Measurements from ENCODE around the gene UTP25. TPM values are rescaled to one million over a fixed set of nuclear protein-coding genes. Genes with fewer than 3 reads are reported as not detected.
"Not testable (repeated sequence)": the region's sequence is repeated elsewhere in the genome, so short reads cannot be mapped to it uniquely, and the experiment has no call there.

The UTP25 gene
- total and polyA plus RNA-seq, 5 experiments from 2014 or later = 3.0 to 15.6 (median 5.6) TPM

DNA sequence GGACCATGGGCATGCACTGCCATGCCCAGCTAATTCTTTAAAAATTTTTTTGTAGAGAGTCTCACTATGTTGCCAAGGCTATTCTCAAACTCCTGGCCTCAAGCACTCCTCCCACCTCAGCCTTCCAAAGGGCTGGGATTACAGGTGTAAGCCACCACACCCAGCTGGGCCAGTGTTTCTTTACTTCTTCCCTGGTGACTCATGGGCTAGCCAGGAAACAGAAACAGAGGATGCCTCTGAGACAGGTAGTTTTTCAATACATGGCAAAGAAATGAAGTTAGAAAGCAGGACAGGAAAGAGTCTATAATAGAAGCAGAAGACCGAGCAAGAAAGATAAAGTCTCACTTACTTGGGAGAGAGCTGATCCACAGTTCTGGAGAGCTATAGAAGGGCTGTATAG is 35.9 kb upstream of the UTP25 start:
- peak overlapping the region in 1 of 10 donors; percentile 66 for H3K27ac Mint-ChIP-seq
- peaks cover 0 to 5% (median 0%) of the 10 kb centered on the region in 9 donors for H3K9me3 Mint-ChIP-seq
- H3K4me3 Mint-ChIP-seq = no peak overlapping the region
- H3K4me1 Mint-ChIP-seq = no peaks in the 10 kb centered on the region
- ATAC-seq (no peak), DNase-seq (no peak)
- H3K27me3 Mint-ChIP-seq = peaks cover 0 to 52% (median 7%) of the 10 kb centered on the region in 5 donors
- POLR2A ChIA-PET = interaction anchor here (1.9 kb wide), 1 partner anchor 10 kb away, joined by 6 read pairs; no protein-coding TSS in a partner anchor
- peaks cover 0 to 38% (median 20%) of the 10 kb centered on the region in 3 donors for H3K36me3 Mint-ChIP-seq

DNA sequence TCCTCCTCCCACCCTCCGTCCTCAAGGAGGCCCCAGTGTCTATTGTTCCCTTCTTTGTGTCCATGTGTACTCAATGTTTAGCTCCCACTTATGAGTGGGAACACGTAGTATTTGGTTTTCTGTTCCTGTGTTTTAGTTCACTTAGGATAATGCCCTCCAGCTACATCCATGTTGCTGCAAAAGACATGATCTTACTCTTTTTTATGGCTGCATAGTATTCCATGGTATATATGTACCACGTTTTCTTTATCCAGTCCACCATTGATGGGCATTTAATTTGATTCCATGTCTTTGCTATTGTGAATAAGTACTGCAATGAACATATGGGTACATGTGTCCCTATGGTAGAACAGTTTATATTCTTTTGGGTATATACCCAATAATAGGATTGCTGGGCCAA is 34.1 kb upstream of the UTP25 start:
- peaks cover 0 to 44% (median 5%) of the 10 kb centered on the region in 5 donors for H3K27me3 Mint-ChIP-seq
- H3K4me1 Mint-ChIP-seq, DNase-seq, ATAC-seq, H3K4me3 Mint-ChIP-seq, H3K27ac Mint-ChIP-seq, H3K9me3 Mint-ChIP-seq: not testable (repeated sequence)
- POLR2A ChIA-PET = interaction anchor here (1.3 kb wide), 1 partner anchor 11 kb away, joined by 3 read pairs; no protein-coding TSS in a partner anchor
- peaks cover 0 to 37% (median 20%) of the 10 kb centered on the region in 3 donors for H3K36me3 Mint-ChIP-seq

GRCh38 chr1:209797978-209798639 is 29.7 kb upstream of the UTP25 start:
- Mint-ChIP-seq H3K4me1 (no peaks in the 10 kb centered on the region), H3K27ac (peak overlapping the region in 1 of 10 donors; percentile 22), H3K4me3 (no peak overlapping the region), H3K27me3 (peaks cover 0 to 28% (median 3%) of the 10 kb centered on the region in 5 donors), H3K9me3 (peaks cover 0 to 5% (median 0%) of the 10 kb centered on the region in 9 donors), H3K36me3 (peaks cover 0 to 15% (median 10%) of the 10 kb centered on the region in 3 donors)
- POLR2A ChIA-PET = interaction anchor here (1.2 kb wide), 1 partner anchor 14 kb away, joined by 4 read pairs; the partner anchor contains the start of gene C1orf74
- no peak for DNase-seq
- no peak for ATAC-seq

DNA sequence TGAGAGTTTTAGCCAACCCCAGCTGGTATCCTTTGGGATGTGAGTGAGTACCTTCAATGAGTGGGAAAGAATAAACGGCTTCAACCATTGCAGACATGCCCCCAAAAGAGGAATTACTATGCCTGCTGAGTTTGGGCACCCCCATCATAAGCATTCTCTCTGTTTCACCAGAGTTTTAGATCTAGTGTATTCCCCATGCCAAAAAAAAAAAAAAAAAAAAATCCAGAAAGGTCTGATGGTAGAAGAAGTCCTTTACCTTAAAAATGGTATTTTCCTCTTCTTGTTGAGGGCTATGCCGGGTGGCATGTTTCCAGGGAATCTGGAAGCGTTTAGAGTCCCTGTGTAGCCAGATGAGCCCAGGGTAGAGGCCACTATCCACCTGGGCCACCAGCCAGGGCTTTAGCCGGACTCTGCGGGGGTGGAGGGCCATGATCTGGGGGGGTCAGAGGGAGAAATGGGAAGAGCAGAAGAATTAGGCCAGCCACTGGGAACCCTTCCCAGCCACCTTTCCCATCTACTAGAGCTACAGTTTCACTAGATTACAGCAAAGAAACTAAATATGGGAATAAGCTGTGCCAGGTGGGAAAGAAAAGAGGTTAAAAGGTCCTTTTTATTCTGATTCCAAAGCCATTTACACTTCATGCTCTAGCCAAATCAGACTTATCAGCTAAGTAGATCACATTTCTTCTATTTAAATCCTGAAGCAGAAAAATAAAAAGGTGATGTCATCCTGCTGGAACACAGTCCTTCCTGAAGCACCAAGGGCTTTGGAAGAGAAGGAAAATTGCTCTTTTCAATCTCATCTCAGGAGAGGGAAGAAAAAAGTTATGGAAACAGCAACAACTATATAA is 26.6 kb upstream of the UTP25 start:
- Mint-ChIP-seq H3K4me1 (peaks cover 5 to 13% (median 8%) of the 10 kb centered on the region in 4 donors), H3K27ac (no peak overlapping the region), H3K36me3 (peaks cover 0 to 4% (median 0%) of the 10 kb centered on the region in 3 donors), H3K4me3 (no peak overlapping the region), H3K9me3 (no peaks in the 10 kb centered on the region), H3K27me3 (peaks cover 0 to 14% (median 7%) of the 10 kb centered on the region in 5 donors)
- DNase-seq (no peak), ATAC-seq (no peak)
- POLR2A ChIA-PET = interaction anchor here (0.7 to 2.3 kb wide), 2 partner anchors 9 to 16 kb away, joined by 3 to 6 read pairs; no protein-coding TSS in a partner anchor

DNA sequence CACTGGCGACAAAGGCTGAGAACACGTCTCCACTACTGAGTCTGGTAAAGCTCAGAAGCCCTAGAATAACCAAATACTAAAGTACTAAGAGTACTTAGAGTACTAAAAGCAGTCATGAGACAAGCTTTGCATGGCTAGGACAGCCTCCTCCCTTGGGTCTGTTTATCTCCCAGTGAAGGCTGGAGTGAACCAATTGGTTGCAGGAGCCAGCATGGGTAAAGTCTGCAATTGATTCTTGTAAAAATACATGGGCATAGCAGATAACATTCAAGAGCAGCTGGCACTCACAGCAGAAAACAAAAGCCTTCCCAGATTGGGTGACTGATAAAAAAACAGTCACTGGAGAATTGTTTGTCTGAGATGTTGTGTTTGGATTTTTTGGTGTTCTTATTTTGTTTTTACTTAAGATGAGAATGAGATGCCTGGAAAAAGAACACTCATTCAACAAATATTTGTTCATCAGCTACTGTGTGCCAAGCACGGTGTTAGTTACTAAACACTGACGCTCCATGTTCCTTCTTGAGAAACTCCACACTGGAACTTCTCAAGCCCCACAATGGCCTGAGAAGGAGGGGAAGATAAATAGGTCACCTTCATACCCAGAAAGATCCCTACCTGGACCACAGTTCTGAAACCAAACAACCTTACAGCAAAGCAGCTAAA is 25.5 kb upstream of the UTP25 start:
- peaks cover 6 to 15% (median 12%) of the 10 kb centered on the region in 4 donors for H3K4me1 Mint-ChIP-seq
- H3K4me3 Mint-ChIP-seq = no peak overlapping the region
- no peak overlapping the region for H3K27ac Mint-ChIP-seq

DNA sequence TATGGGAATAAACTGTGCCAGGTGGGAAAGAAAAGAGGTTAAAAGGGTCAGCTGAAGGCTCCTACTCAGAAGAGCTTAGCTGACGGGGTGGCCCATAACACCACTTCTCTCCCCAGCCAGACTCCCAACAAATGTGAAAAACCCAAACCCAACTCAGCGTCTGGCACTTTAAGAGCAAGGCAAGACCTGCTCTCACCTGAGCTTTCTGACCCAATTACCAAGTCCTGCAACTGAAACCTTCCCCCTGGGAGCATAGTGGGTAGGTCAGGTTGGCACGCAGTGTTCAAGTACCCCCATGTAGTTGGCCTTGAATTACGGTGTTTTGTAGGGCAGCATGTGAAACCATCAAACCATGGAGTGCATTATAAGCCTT is 25.0 kb upstream of the UTP25 start:
- DNase-seq = no peak
- POLR2A ChIA-PET = interaction anchor here (2.3 kb wide), 1 partner anchor 10 kb away, joined by 6 read pairs; no protein-coding TSS in a partner anchor

More for the DNA sequence above, 25.5 kb upstream of the UTP25 start:
- Mint-ChIP-seq H3K36me3 (peaks cover 0 to 3% (median 0%) of the 10 kb centered on the region in 3 donors), H3K9me3 (no peaks in the 10 kb centered on the region), H3K27me3 (peaks cover 0 to 14% (median 8%) of the 10 kb centered on the region in 5 donors)
- POLR2A ChIA-PET = interaction anchor here (2.3 kb wide), 1 partner anchor 10 kb away, joined by 6 read pairs; no protein-coding TSS in a partner anchor
- DNase-seq (no peak), ATAC-seq (no peak)

DNA sequence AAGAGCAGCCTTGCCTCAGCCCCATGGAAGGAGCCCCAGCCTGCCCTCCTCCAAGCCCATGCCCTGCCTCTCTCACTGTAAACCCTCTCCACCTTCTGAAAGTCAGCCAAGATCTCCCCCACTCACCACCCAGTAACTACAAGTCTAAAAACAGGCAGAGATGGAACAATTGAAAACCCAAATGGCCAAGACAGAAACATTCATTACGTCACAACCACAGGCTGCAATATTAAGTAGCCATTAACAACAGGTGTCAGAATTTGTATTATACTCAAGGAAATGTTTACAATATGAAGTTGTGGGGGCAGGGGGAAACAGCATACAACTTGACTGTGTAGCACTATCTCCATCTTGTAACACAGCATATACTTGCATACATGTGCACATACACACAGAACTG is 24.2 kb upstream of the UTP25 start:
- H3K27ac Mint-ChIP-seq = no peak overlapping the region
- no peak for DNase-seq
- ATAC-seq = no peak
- H3K9me3 Mint-ChIP-seq = no peaks in the 10 kb centered on the region
- peaks cover 6 to 15% (median 12%) of the 10 kb centered on the region in 4 donors for H3K4me1 Mint-ChIP-seq
- POLR2A ChIA-PET = no interaction called here
- H3K27me3 Mint-ChIP-seq = peaks cover 0 to 14% (median 8%) of the 10 kb centered on the region in 5 donors
- H3K4me3 Mint-ChIP-seq = no peak overlapping the region
- H3K36me3 Mint-ChIP-seq = no peaks in the 10 kb centered on the region

More for the DNA sequence above, 25.0 kb upstream of the UTP25 start:
- Mint-ChIP-seq H3K27me3 (peaks cover 0 to 14% (median 8%) of the 10 kb centered on the region in 5 donors), H3K36me3 (peaks cover 0 to 3% (median 0%) of the 10 kb centered on the region in 3 donors), H3K9me3 (no peaks in the 10 kb centered on the region), H3K4me3 (no peak overlapping the region), H3K4me1 (peaks cover 6 to 15% (median 12%) of the 10 kb centered on the region in 4 donors), H3K27ac (no peak overlapping the region)
- no peak for ATAC-seq

DNA sequence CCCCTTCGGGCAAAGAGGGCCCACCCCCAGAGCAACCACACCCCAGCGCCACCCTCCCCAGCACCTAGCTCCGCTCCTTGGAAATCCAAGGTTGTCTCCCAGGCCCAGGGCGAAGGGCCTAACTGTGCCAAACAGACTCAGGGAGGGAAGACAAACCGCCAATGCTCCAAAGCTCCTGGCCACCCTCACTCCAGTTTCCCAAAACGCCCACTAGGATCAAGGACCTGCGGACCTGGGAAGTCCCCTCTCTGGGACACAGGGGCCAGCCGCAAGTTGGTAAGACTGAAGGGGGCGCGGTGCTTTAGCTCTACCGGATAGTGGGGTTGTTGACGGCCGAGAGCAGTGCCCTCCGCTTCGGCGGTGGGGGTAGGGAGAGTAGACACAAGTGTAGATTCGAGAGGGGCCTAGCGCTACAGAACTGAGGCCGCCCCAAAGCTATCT is 22.4 kb upstream of the UTP25 start:
- Mint-ChIP-seq H3K9me3 (no peaks in the 10 kb centered on the region), H3K4me1 (peaks cover 6 to 15% (median 12%) of the 10 kb centered on the region in 4 donors), H3K27ac (peak overlapping the region in 7 of 10 donors; percentile 17 to 94 (median 90)), H3K36me3 (no peaks in the 10 kb centered on the region), H3K4me3 (peak overlapping the region in 9 of 10 donors; percentile 87 to 99 (median 94)), H3K27me3 (peaks cover 0 to 14% (median 8%) of the 10 kb centered on the region in 5 donors)
- POLR2A ChIA-PET = interaction anchor here (0.6 to 2.0 kb wide), 7 partner anchors 12 to 37 kb away, joined by 3 to 11 read pairs (median 5); partner anchors contain the start of gene C1orf74
- DNase-seq (no peak), ATAC-seq (no peak)

DNA sequence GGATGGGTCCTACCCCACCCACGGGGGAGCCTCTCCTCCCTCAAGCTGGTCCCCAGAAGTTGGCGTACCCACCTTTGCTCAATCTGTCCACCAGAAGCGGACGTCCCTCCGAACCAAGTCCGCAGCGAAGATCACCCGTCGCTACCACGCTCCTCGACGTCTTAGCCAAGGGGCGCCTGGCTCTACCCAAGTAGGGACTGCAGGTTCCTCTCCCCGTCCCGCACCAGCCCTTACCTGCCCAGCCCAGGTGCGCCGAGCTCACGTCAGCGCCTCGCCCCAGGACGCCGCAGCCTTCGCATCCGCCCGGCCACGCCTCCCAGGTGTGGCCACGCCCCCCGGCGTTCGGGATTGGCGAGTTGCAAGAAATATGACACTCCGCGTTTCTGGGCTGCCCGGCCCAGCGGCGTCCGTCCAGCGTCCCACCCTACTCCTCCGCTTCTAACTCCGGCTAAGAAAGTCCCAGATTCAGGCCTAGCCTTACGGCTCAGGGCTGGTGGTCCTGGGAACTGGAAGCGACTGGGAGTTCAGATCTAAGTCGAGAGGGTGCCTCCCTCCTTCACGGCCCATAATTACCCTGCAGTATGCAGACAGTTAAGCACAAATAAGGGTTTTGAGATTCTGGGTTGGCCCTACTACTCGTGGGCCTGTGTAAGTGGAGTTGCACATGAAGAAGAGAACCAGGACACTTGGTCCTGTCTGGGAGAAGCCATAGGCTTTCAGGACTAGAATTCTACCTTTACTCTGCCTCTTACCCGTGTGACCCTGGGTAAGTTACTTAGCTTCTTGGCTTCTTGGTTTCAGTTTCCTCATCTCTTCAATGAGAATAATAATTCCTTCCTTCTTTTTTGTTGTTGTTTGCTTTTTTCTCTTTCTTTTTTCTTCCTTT is 21.7 kb upstream of the UTP25 start, which contains the start of gene IRF6:
TSS of gene IRF6 (minus strand) at position 268 of the 886 bp plus-strand sequence. CDS start 4,729 bp downstream, outside the sequence.
- DNase-seq = peak; percentile 56 to 88 (median 74)
- H3K4me3 Mint-ChIP-seq = peak within 1 kb of the TSS; percentile 87 to 99 (median 93)
- no peaks in the 10 kb centered on the region for H3K36me3 Mint-ChIP-seq
- H3K9me3 Mint-ChIP-seq = no peaks in the 10 kb centered on the region
- peaks cover 6 to 15% (median 12%) of the 10 kb centered on the region in 4 donors for H3K4me1 Mint-ChIP-seq
- peak within 1 kb of the TSS; percentile 25 to 94 (median 89) for H3K27ac Mint-ChIP-seq
- ATAC-seq = peak; percentile 93 to 95
- POLR2A ChIA-PET = interaction anchor here (0.6 to 2.0 kb wide), 9 partner anchors 13 to 38 kb away, joined by 3 to 11 read pairs (median 5); partner anchors contain the start of genes C1orf74 and UTP25
- H3K27me3 Mint-ChIP-seq = peaks cover 0 to 14% (median 8%) of the 10 kb centered on the region in 5 donors

DNA sequence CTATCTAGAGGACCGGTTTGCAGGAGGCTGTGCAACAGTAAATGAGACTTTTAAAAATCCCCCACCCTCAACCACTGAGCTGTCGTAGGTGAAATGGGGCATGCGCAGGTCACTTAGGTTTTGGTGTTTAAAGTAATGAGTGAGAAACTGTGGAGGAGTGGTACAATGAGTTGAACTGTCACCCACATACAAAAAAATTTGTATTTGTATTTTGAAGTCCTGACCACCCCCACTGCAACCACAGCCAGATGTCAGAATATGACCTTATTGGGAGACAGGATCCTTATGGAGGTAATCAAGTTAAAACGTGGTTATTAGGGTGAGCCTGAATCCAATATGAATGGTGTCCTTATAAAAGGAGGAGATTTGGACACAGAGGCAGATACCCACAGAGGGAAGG is 20.3 kb upstream of the UTP25 start:
- POLR2A ChIA-PET = interaction anchor here (0.5 to 1.2 kb wide), 5 partner anchors 24 to 201 kb away, joined by 3 to 5 read pairs (median 3); no protein-coding TSS in a partner anchor
- H3K4me3 Mint-ChIP-seq = peak overlapping the region in 1 of 10 donors; percentile 36
- no peaks in the 10 kb centered on the region for H3K9me3 Mint-ChIP-seq
- H3K27me3 Mint-ChIP-seq = peaks cover 0 to 10% (median 5%) of the 10 kb centered on the region in 5 donors
- H3K36me3 Mint-ChIP-seq = no peaks in the 10 kb centered on the region
- ATAC-seq = no peak
- DNase-seq = no peak
- peaks cover 6 to 15% (median 12%) of the 10 kb centered on the region in 4 donors for H3K4me1 Mint-ChIP-seq
- no peak overlapping the region for H3K27ac Mint-ChIP-seq

Data from naive thymus-derived CD8-positive, alpha-beta T cell (primary cell).